Measurements from ENCODE around the gene TXNL4A. TPM values are rescaled to one million over a fixed set of nuclear protein-coding genes. Genes with fewer than 3 reads are reported as not detected.

TXNL4A gene
- total RNA-seq, 1 experiment from 2014 or later = 216 TPM

GRCh38 chr18:79944126-79944731 is 44.1 kb downstream of the TXNL4A start:
- Histone ChIP-seq H3K9me3 (ENCODE audit: low read depth, low read length, poor library complexity, severe bottlenecking) (no peaks in the 10 kb centered on the region), H3K27me3 (replicated peaks; ENCODE audit: insufficient read depth, low read depth, low read length, poor library complexity) (no peaks in the 10 kb centered on the region), H3K4me3 (ENCODE audit: low read depth, low read length, poor library complexity, severe bottlenecking) (no peak overlapping the region), H3K36me3 (ENCODE audit: insufficient read depth, low read length, poor library complexity, severe bottlenecking) (peaks cover 34% of the 10 kb centered on the region), H3K27ac (ENCODE audit: low read depth, low read length, poor library complexity, severe bottlenecking) (peak overlapping the region; percentile 21), H3K4me1 (ENCODE audit: insufficient read depth, low read length, poor library complexity, severe bottlenecking) (peaks cover 28% of the 10 kb centered on the region)
- no TSS peak for BruUV-seq (replicated peaks)
- intact Hi-C loops (cut with micrococcal nuclease; ENCODE audit: unreplicated experiment) = no loop called here
- TF ChIP-seq EZH2 (IDR thresholded peaks at IDR 0.05; ENCODE audit: borderline replicate concordance, low read depth, low read length, poor library complexity, severe bottlenecking) = no peak
- TF ChIP-seq CTCF (conservative IDR thresholded peaks at IDR 0.05; ENCODE audit: low read depth, low read length) = no peak
- ChIA-PET POLR2A (ENCODE audit: low non-redundant PET) (no interaction called here), CTCF (no interaction called here)
- DNase-seq (ENCODE audit: low spot score) = peak; percentile 80

- no TSS peak for BruUV-seq (replicated peaks)
- ChIA-PET CTCF (no interaction called here), POLR2A (ENCODE audit: low non-redundant PET) (no interaction called here)
- Histone ChIP-seq H3K36me3 (ENCODE audit: insufficient read depth, low read length, poor library complexity, severe bottlenecking) (peaks cover 32% of the 10 kb centered on the region), H3K4me1 (ENCODE audit: insufficient read depth, low read length, poor library complexity, severe bottlenecking) (peaks cover 24% of the 10 kb centered on the region), H3K27ac (ENCODE audit: low read depth, low read length, poor library complexity, severe bottlenecking) (peak overlapping the region; percentile 21), H3K4me3 (ENCODE audit: low read depth, low read length, poor library complexity, severe bottlenecking) (no peak overlapping the region), H3K27me3 (replicated peaks; ENCODE audit: insufficient read depth, low read depth, low read length, poor library complexity) (no peaks in the 10 kb centered on the region), H3K9me3 (ENCODE audit: low read depth, low read length, poor library complexity, severe bottlenecking) (no peaks in the 10 kb centered on the region)
- intact Hi-C loops (cut with micrococcal nuclease; ENCODE audit: unreplicated experiment) = no loop called here
- TF ChIP-seq CTCF (conservative IDR thresholded peaks at IDR 0.05; ENCODE audit: low read depth, low read length) (no peak), EZH2 (IDR thresholded peaks at IDR 0.05; ENCODE audit: borderline replicate concordance, low read depth, low read length, poor library complexity, severe bottlenecking) (no peak)
- no peak for DNase-seq (ENCODE audit: low spot score)
Measured at GRCh38 chr18:79943608-79944125, 44.7 kb downstream of the TXNL4A start.

GRCh38 chr18:79942786-79943607 is 45.4 kb downstream of the TXNL4A start:
- H3K4me1 ChIP-seq (ENCODE audit: insufficient read depth, low read length, poor library complexity, severe bottlenecking) = peaks cover 24% of the 10 kb centered on the region
- intact Hi-C loops (cut with micrococcal nuclease; ENCODE audit: unreplicated experiment) = no loop called here
- H3K27me3 ChIP-seq (replicated peaks; ENCODE audit: insufficient read depth, low read depth, low read length, poor library complexity) = no peaks in the 10 kb centered on the region
- no peaks in the 10 kb centered on the region for H3K9me3 ChIP-seq (ENCODE audit: low read depth, low read length, poor library complexity, severe bottlenecking)
- TF ChIP-seq EZH2 (IDR thresholded peaks at IDR 0.05; ENCODE audit: borderline replicate concordance, low read depth, low read length, poor library complexity, severe bottlenecking) (no peak), CTCF (conservative IDR thresholded peaks at IDR 0.05; ENCODE audit: low read depth, low read length) (no peak)
- no peak for DNase-seq (ENCODE audit: low spot score)
- no peak overlapping the region for H3K27ac ChIP-seq (ENCODE audit: low read depth, low read length, poor library complexity, severe bottlenecking)
- no peak overlapping the region for H3K4me3 ChIP-seq (ENCODE audit: low read depth, low read length, poor library complexity, severe bottlenecking)
- POLR2A ChIA-PET (ENCODE audit: low non-redundant PET) = no interaction called here
- no TSS peak for BruUV-seq (replicated peaks)
- peaks cover 28% of the 10 kb centered on the region for H3K36me3 ChIP-seq (ENCODE audit: insufficient read depth, low read length, poor library complexity, severe bottlenecking)
- CTCF ChIA-PET = no interaction called here

Data from A673 (cell line).